ENCODE results near the gene PDE6A.

PDE6A gene

GRCh38 chr5:149811453-149811852 lies 133.1 kb downstream of the PDE6A start:
- peaks cover 44% of the 10 kb centered on the region for H3K4me1 Mint-ChIP-seq
- no peak for TF ChIP-seq CTCF (IDR thresholded peaks at IDR 0.05)
- H3K4me3 Mint-ChIP-seq = no peak overlapping the region

GRCh38 chr5:149810856-149811255 lies 133.7 kb downstream of the PDE6A start:
- H3K4me1 Mint-ChIP-seq = peaks cover 49% of the 10 kb centered on the region
- no peak overlapping the region for H3K4me3 Mint-ChIP-seq
- H3K27ac Mint-ChIP-seq = no peak overlapping the region
- no peak for TF ChIP-seq CTCF (IDR thresholded peaks at IDR 0.05)
- H3K36me3 Mint-ChIP-seq (ENCODE audit: low read depth) = no peaks in the 10 kb centered on the region
- H3K9me3 Mint-ChIP-seq = no peaks in the 10 kb centered on the region
- DNase-seq = no peak
- peaks cover 3% of the 10 kb centered on the region for H3K27me3 Mint-ChIP-seq (ENCODE audit: low read depth, poor library complexity)

More at GRCh38 chr5:149811453-149811852, 133.1 kb downstream of the PDE6A start:
- no peak for DNase-seq
- no peak overlapping the region for H3K27ac Mint-ChIP-seq
- H3K9me3 Mint-ChIP-seq = no peaks in the 10 kb centered on the region
- H3K27me3 Mint-ChIP-seq (ENCODE audit: low read depth, poor library complexity) = peaks cover 3% of the 10 kb centered on the region
- no peaks in the 10 kb centered on the region for H3K36me3 Mint-ChIP-seq (ENCODE audit: low read depth)

- Mint-ChIP-seq H3K4me3 (no peak overlapping the region), H3K4me1 (peaks cover 53% of the 10 kb centered on the region), H3K27ac (no peak overlapping the region), H3K27me3 (ENCODE audit: low read depth, poor library complexity) (peaks cover 3% of the 10 kb centered on the region), H3K36me3 (ENCODE audit: low read depth) (no peaks in the 10 kb centered on the region), H3K9me3 (no peaks in the 10 kb centered on the region)
- DNase-seq = no peak
- TF ChIP-seq CTCF (IDR thresholded peaks at IDR 0.05) = no peak
These were observed 134.5 kb downstream of the PDE6A start for GRCh38 chr5:149809931-149810691.

- Mint-ChIP-seq H3K4me1 (peaks cover 62% of the 10 kb centered on the region), H3K36me3 (ENCODE audit: low read depth) (no peaks in the 10 kb centered on the region), H3K4me3 (no peak overlapping the region), H3K27me3 (ENCODE audit: low read depth, poor library complexity) (peaks cover 3% of the 10 kb centered on the region), H3K9me3 (no peaks in the 10 kb centered on the region), H3K27ac (peak overlapping the region; percentile 10)
- no peak for DNase-seq
- no peak for TF ChIP-seq CTCF (IDR thresholded peaks at IDR 0.05)
These were observed 136.2 kb downstream of the PDE6A start for GRCh38 chr5:149808264-149808982.

Data from nephron progenitor cell (in vitro differentiated cells).